ENCODE measurements around the gene HES4. TPM values are rescaled to one million over a fixed set of nuclear protein-coding genes. Genes with fewer than 3 reads are reported as not detected.
A peak's percentile ranks its signal among the peaks of the same experiment; 100 is the strongest.

Gene HES4
- total and polyA plus RNA-seq, 11 donors, result 25.7 to 98.1 (median 37.3) TPM

GRCh38 chr1:967466-968343, 32.2 kb downstream of the HES4 start:
- Histone ChIP-seq H3K27me3 (peaks cover 0 to 41% (median 27%) of the 10 kb centered on the region in 9 donors), H3K9me3 (no peaks in the 10 kb centered on the region), H3K36me3 (peaks cover 0 to 8% (median 0%) of the 10 kb centered on the region in 9 donors), H3K27ac (no peak overlapping the region), H3K4me1 (peaks cover 4 to 37% (median 12%) of the 10 kb centered on the region in 12 donors), H3K4me3 (peak overlapping the region in 3 of 12 donors; percentile 60 to 63 (median 62))
- intact Hi-C loops (cut with DNase I), result loop anchor here in 1 of 10 donors (10.0 kb wide), 1 partner anchor 63 kb away; no protein-coding TSS in a partner anchor
- TF ChIP-seq POLR2A (IDR thresholded peaks at IDR 0.05) (no peak), CTCF (IDR thresholded peaks at IDR 0.05) (no peak)
- peak in 4 of 5 donors; percentile 8 to 59 (median 26) for DNase-seq
- ATAC-seq, result no peak
- WGBS, 4 donors, result 70 to 80% (median 75%) methylated on average over 12 to 23 of the region's 23 CpGs

DNA sequence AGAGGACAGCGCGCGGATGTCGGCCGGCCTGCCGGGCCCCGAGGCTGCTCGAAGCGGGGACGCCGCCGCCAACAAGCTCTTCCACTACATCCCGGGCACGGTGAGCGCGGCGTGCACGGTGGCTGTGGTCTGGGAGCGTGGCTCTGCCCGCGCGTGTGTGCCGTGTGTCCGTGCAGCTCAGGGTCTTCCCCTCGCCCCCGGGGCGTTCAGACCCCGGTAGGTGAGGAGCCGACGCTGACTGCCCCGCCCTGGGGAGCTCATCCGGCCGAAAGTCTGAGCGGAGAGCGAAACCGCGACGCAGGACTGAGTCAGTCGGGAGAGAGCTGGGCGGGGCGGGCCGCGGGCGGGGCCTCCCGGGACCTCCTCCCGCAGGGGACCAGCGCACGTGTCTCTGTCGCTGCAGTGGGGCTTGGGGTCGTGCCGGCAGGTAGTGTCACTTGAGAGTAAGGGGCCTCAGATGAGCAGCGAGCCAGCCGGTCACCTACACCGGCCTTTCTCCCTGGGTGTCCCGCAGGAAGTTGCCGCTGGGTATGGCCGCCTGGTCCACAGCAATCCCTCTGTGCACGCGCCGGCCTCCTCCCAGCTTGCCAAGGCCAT, 33.1 kb downstream of the HES4 start:
- Histone ChIP-seq H3K4me1 (peaks cover 4 to 29% (median 12%) of the 10 kb centered on the region in 12 donors), H3K27me3 (peaks cover 0 to 35% (median 23%) of the 10 kb centered on the region in 9 donors), H3K4me3 (peak overlapping the region; percentile 49 to 78 (median 61)), H3K9me3 (no peaks in the 10 kb centered on the region), H3K36me3 (peaks cover 0 to 12% (median 0%) of the 10 kb centered on the region in 9 donors), H3K27ac (peak overlapping the region in 3 of 12 donors; percentile 20 to 68 (median 50))
- DNase-seq (peak; percentile 69 to 88 (median 73)), ATAC-seq (peak; percentile 34 to 65 (median 56))
- intact Hi-C loops (cut with DNase I), result loop anchor here in 1 of 10 donors (10.0 kb wide), 1 partner anchor 62 kb away; no protein-coding TSS in a partner anchor
- TF ChIP-seq CTCF (IDR thresholded peaks at IDR 0.05), result no peak
- TF ChIP-seq POLR2A (IDR thresholded peaks at IDR 0.05), result no peak
- 1% methylated on average over 20 to 60 of the region's 60 CpGs for WGBS, 4 donors

DNA sequence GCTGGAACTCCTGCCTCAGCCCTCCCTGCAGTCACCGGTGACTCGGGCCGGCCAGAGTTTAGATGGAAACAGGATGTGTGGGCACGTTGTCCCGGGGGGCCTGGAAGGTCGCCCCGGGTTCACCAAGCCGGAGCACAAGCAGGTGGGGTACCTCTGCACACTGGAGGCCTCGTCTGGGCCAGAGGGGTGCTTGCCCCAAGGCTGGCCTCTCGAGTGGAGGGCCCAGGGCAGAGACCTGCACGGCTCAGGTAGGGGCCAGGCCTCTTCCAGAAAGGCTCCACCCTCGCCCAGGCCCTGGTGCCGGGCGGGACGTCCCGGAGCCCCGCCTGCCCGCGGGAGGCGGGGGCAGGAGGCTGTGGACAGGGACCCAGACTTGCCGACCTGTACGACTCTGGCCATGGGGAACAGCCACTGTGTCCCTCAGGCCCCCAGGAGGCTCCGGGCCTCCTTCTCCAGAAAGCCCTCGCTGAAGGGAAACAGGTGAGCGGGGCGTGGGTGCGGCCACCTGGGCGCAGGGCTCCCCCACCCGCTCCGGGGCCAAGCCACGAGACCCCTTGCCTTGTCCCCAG, 33.7 kb downstream of the HES4 start, which contains the start of gene PLEKHN1:
PLEKHN1 (plus strand) TSS at position 348 of the 569 bp plus-strand sequence; CDS start at position 398, 50 bp downstream.
- ATAC-seq, result peak in 3 of 4 donors; percentile 1 to 10 (median 5)
- H3K4me1 ChIP-seq, result peaks cover 4 to 29% (median 12%) of the 10 kb centered on the region in 12 donors
- DNase-seq, result peak in 2 of 5 donors; percentile 25 to 60
- H3K27ac ChIP-seq, result peak within 1 kb of the TSS in 3 of 12 donors; percentile 20 to 68 (median 50)
- peaks cover 0 to 12% (median 0%) of the 10 kb centered on the region in 9 donors for H3K36me3 ChIP-seq
- TF ChIP-seq POLR2A (IDR thresholded peaks at IDR 0.05), result no peak
- TF ChIP-seq CTCF (IDR thresholded peaks at IDR 0.05), result no peak
- no peaks in the 10 kb centered on the region for H3K9me3 ChIP-seq
- WGBS, 4 donors, result 15 to 28% (median 17%) methylated on average over 6 to 31 of the region's 31 CpGs
- peak within 1 kb of the TSS; percentile 49 to 78 (median 61) for H3K4me3 ChIP-seq
- H3K27me3 ChIP-seq, result peaks cover 0 to 29% (median 19%) of the 10 kb centered on the region in 9 donors
- intact Hi-C loops (cut with DNase I), result loop anchor here in 1 of 10 donors (10.0 kb wide), 1 partner anchor 61 kb away; no protein-coding TSS in a partner anchor
